NCI-H1694 treated with DMSO at 0.1 percent for 48 hours (cell line): ENCODE data around the gene ACOT2.
A peak's percentile ranks its signal among the peaks of the same experiment; 100 is the strongest.
"Not testable (repeated sequence)": the region's sequence is repeated elsewhere in the genome, so short reads cannot be mapped to it uniquely, and the experiment has no call there.

Experiments
- DNase-seq: peaks from one replicate; lab custom pipeline; 2025; lab: John Stamatoyannopoulos, UW

Gene ACOT2

DNA sequence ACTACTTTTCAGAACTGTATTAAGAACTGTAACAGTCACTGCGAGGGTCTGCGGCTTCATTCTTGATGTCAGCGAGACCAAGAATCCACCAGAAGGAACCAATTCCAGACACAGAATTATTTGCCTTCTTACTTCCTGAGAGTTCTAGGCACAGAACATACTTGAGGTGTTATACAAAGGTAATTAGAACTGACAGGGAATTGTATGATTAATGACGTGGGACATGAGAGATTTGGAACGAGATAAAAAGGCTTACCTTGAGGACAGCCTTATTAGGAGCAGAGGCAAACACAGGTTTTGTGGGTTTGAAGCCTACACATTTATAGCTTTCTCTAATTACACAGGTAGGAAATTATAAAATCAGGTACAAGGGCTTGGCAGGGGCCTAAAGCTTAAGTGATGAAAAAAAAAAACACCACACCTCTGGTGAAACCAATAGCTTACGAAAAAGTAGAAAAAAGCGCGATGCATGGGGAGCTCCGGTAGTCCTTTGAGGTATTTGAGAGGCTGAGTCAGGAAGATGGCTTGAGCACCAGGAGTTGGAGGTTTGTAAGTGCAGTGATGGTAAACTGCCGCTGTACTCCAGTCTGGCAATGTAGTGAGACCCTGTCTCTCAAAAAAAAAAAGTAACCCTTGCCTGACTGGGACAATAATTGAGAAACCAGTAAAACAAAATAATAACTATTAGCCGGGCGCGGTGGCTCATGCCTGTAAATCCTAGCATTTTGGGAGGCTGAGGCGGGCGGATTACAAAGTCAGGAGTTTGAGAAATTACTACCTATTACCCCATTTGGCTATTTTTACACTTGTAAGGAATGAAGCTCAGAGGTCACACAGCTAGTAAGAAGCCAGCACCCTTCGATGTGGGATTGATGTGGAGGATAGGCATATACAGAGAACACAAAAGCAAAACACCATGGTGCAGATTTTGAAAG is 795 bp upstream of the ACOT2 start:
- peak; percentile 32 for DNase-seq

DNA sequence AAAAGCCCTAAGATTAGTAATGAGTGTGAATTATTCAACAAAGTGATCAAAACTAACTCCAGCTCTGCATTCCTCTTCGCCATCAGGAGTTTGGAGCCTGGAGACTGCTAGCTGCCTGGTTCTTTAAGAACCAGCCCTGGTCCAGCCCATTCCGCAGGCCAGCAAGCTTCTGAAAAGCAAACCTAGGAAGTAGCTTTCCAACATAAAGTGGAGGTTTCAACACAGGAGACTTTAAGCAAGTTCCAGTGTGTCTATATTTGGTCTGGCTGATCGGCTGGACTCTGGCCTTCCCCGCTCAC is 178 bp upstream of the ACOT2 start:
- not testable (repeated sequence) for DNase-seq

DNA sequence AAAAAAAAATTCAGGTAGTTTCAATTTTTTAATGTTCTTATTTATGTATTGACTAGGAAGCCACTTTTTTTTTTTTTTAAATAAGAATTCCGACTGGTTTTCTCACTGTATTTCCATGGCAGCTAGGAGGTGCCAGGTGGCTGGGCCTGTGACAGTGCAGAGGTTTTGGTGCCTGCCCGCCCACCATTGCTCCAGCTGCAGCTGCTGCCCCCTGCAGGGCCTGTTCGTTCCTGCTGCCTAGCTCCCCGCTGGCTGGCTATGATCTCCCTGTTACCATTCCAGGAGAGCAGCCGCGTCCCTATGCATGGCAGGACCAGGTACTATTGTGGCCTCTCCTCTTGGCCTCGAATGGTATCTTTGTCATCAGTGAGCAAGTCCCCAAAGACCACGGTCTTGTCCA is 1.9 kb downstream of the ACOT2 start:
- peak; percentile 65 for DNase-seq

DNA sequence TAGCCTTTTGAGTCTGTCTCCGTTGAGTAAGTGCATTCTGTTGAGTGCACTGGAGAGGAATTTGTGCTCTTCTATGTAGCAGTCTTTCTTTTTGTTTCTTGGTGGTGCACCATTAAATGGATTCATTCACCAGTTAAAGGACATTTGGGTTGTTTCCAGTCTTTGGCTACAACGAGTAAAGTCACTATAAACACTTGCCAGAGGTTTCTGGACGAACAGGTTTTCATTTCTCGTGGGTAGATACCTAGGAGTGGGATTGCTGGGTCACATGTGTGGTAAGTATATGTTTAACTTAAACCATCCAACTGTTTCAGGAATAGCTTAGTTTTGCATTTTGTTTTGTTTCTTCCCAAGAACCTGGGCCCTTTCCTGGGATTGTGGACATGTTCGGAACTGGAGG is 4.0 kb downstream of the ACOT2 start:
- DNase-seq = not testable (repeated sequence)

DNA sequence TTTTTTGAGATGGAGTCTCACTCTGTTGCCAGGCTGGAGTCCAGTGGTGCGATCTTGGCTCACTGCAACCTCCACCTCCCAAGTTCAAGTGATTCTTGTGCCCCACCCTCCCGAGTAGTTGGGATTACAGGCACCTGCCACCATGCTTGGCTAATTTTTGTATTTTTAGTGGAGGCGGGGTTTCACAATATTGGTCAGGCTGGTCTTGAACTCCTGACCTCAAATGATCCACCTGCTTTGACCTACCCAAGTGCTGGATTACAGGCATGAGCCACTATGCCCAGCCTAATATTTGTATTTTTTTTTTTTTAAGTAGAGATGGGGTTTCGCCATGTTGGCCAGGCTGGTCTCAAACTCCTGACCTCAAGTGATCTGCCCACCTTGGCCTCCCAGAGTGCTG is 4.7 kb downstream of the ACOT2 start:
- DNase-seq = not testable (repeated sequence)

DNA sequence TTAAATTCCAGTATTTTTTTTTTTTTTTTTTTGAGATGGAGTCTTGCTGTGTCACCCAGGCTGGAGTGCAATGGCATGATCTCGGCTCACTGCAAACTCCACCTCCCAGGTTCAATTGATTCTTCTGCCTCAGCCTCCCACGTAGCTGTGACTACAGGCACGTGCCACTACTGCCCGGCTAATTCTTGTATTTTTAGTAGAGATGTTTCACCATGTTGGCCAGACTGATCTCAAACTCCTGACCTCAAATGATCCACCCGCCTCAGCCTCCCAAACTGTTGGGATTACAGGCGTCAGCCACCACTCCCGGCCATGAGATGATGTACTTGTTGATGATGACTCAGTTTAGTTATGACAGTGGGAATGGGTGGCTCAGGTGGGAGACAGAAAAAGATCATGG is 5.2 kb downstream of the ACOT2 start:
- not testable (repeated sequence) for DNase-seq

DNA sequence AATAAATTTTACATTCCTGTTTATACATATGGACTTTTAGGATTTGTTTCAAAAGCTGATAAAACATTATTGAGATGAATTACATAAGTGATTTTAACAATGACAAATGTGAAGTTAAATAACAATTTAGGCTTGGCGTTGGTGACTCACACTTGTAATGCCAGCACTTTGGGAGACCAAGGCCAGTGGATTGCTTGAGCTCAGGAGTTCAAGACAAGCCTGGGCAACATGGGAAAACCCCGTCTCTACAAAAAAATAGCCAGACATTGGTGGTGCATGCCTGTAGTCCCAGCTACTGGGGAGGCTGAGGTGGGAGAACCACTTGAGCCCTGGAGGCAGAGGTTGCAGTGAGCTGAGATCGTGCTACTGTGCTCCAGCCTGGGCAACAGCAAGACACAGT is 7.4 kb downstream of the ACOT2 start:
- no peak for DNase-seq

DNA sequence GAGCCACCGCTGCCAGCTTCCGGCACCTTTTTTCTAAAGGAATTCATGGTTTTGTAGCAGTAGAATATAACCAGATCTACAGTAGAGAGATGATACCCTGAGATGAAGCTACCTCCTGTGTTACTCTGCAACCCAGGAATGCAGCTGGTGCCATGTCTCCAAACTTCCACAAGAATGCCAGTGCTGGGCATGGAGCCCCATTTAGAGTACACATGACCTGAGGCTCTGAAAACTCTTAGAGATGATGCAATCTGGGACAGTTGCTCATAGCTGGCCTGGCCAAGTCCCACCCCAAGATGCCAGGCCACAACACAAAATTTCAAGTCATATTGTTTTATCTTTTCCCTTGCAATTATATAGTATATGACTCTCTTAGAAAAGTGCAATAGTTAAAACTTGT is 8.2 kb downstream of the ACOT2 start:
- not testable (repeated sequence) for DNase-seq

DNA sequence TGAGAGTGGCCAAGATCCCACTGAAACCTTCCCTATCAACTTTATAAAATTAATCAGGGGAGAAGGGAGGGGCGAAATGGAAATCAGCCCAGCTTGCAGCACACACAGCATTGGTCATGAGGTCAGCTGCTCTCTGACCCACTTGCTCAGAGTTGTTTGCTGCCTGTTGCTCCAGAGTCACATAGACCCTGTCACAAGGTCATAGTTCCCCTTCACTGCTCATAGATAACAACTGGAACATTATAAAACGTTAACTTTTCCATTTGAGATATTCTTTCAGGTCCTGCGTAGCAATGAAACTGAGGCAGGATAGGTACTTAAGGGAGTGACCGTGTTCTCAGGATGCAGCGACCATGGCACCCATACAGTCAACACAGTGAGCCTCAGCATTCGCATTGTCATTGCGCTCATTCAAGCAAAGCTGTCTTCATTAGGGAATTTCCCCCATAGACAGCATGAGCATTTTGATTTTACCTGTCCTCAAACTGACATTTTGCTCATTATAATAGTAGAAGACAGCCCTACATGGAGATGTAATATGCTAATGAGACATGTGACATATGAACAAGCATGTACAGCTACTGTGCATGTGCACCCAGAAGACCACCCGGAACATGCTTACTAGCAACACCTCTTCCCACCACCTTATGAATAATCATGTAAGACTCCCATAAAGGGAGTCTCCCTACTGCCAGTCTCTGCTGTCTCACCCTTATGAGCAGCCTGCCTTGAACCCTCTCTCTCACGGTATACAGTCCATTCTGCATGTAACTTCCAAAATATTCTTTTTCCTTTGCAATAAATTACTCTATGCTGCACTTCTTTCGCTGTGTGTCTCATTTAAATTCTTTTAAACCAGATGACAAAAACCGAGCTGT is 13.3 kb downstream of the ACOT2 start:
- not testable (repeated sequence) for DNase-seq

DNA sequence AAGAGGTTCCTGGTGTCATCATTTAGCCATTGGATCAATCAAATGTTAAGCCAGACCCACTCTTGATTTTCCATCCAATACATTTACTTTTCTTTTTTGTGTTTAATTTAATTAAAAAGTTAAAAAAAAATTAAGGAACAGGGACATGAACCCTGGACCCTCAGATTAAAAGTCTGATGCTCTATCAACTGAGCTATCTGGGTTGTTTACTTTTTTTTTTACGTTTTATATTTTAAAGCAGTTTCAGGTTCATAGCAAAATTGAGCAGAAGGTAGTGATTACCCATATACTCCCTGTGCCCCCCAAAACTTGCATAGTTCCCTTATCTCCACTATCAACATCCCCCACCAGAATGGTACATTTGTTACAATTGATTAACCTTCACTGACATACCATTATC is 19.7 kb downstream of the ACOT2 start:
- no peak for DNase-seq

DNA sequence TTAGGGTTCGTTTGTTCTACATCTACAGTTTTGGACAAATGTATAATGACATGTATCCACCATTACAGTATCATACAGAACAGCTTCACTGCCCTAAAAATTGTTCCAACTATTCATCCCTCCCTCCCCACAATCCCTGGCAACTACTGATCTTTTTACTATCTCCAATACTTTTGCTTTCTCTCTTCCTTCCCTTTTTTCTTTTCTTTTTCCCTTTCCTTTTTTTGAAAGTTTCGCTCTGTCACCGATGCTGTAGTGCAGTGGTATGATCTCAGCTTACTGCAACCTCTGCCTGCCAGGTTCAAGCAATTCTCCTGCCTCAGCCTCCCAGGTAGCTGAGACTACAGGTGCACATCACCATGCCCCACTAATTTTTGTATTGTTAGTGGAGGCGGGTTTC is 20.1 kb downstream of the ACOT2 start:
- DNase-seq = no peak

DNA sequence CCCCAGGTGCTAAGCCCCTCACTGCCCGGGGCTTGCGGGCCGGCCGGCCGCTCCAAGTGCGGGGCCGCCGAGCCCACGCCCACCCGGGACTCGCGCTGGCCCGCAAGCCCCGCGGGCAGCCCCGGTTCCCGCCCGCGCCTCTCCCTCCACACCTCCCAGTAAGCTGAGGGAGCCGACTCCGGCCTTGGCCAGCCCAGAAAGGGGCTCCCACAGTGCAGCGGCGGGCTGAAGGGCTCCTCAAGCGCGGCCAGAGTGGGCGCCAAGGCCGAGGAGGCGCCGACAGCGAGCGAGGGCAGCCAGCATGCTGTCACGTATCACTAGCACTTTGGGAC is 21.6 kb downstream of the ACOT2 start:
- not testable (repeated sequence) for DNase-seq

DNA sequence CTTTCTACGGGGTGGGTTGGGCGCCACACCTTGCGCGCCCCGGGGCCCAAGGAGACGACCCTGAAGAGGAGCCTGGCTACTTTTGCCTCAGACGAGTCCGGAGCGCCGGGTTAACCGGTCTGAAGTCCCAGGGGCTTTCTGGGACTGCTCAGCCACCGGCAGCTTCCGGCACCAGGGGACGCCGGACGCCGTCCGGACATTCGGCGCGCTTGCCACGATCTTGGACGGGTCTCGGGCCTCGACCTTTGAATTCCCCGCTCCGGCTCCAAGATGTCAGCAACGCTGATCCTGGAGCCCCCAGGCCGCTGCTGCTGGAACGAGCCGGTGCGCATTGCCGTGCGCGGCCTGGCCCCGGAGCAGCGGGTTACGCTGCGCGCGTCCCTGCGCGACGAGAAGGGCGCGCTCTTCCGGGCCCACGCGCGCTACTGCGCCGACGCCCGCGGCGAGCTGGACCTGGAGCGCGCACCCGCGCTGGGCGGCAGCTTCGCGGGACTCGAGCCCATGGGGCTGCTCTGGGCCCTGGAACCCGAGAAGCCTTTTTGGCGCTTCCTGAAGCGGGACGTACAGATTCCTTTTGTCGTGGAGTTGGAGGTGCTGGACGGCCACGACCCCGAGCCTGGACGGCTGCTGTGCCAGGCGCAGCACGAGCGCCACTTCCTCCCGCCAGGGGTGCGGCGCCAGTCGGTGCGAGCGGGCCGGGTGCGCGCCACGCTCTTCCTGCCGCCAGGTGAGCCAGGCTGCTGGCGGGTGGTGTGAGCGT is 22.9 kb downstream of the ACOT2 start, which contains the start of gene ACOT4:
Gene ACOT4 (plus strand): TSS at position 184 of the 760 bp plus-strand sequence. CDS start 87 bp downstream, at position 271.
- no peak for DNase-seq

DNA sequence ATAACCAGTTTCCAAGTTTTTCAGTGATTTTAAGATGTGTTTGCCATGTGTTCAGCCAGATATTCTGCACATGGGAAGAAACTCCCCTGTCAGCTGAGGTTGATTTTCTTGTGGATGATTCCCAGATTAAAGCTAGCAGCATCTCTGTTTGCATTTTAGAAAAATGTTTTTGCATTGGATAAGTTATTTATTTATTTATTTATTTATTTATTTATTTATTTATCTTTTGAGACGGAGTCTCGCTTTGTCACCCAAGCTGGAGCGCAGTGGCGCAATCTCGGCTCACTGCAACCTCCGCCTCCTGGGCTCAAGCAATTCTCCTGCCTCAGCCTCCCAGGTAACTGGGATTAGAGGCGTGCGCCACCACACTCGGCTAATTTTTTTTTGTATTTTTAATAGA is 25.5 kb downstream of the ACOT2 start:
- DNase-seq = no peak

DNA sequence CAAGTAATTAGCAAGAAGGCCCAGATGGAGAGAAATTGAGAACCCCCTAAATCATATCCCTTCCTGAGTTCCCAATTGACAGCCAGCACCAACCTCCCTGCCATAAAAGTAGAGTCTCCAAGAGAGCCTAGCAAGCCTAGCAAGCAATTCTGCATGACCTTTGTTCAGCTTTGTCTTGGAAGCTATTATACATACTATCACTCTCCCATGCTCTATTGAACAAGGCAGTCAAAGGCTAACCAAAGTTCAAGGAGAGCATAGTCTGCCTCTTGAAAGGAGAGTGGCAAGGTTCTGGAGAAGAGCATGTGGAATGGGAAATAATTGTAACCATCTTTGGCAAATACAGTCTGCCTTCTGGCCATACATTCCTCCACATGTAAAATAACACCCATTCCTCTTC is 30.5 kb downstream of the ACOT2 start:
- DNase-seq = no peak

DNA sequence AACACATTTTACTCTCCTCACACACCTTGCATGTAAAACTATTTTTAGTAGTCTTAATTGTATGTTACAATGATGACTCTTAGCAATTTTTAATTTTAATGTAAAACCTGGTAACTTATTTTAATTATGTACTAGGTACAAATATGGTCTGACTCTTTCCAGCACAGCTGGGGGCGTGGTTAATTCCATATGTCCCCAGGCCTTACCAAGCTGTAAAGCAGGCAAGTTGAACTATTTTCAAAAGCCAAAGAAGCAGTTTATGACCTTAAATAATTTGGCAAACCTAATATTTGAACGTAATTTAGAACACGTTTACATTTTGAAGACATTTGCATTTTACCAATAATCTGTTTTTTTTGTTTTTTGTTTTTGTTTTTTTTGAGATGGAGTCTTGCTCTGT is 34.0 kb downstream of the ACOT2 start:
- no peak for DNase-seq

DNA sequence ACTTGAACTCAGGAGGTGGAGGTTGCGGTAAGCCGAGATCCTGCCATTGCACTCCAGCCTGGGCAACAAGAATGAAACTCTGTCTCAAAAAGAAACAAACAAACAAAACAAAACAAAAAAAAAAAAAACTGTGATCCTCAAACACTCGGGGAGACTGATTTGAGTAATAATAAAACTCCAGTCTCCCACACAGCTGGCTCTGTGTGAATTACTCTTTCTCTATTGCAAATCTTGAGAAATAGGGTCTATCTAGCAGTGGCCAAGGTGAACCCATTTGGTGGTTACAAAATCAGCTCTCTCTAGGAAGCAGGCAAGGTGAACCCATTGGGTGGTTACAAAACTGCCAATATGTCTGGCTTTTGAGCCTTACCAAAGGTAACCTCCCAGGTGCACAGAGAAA is 37.3 kb downstream of the ACOT2 start:
- DNase-seq = no peak

DNA sequence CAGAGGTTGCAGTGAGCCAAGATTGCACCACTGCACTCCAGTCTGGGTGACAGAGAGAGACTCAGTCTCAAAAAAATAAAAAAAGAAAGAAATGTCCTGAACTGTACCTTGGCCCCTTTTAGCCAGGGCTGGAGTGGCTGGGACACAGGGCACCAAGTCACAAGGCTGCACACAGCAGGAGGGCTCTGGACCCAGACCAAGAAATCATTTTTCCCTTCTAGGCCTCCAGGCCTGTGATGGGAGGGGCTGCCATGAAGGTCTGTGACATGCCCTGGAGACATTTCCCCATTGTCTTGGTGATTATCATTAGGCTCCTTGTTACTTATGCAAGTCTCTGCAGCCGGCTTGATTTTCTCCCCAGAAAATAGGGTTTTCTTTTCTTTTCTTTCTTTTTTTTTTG is 38.2 kb downstream of the ACOT2 start:
- no peak for DNase-seq

DNA sequence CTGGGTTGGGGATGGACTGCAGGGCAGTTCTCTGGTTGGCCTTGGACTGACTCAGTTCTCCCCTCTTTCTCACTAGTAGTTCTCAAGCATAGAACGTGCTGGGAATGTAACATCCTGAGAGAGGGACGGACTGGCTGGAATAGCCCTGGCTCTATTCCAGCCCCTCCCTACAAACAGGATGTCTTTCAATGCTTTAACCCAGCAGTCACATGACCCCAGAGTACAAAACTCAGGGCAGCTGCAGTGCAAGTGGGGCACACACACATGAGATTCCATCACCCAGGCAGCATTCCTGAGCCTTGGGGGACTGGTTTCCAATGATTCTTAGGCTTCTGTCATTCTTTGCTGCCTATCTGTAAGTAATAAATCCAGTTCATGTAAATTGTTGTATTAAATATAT is 41.7 kb downstream of the ACOT2 start:
- DNase-seq = no peak

DNA sequence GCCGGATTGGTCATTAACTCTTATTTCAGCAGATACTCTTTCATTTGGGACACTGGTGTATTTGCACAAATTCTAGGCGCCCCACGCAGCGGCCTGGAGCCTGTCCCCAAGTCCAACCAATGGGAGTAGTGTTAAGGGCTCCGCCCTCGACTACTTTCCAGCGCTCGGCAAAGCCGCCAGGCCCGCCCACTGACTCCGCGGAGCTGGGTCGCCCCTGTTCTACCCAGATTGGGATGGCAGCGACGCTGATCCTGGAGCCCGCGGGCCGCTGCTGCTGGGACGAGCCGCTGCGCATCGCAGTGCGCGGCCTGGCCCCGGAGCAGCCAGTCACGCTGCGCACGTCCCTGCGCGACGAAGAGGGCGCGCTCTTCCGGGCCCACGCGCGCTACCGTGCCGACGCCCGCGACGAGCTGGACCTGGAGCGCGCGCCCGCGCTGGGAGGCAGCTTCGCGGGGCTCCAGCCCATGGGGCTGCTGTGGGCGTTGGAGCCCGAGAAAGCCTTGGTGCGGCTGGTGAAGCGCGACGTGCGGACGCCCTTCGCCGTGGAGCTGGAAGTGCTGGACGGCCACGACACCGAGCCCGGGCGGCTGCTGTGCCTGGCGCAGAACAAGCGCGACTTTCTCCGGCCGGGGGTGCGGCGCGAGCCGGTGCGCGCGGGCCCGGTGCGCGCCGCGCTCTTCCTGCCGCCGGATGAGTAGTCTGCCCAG is 43.5 kb downstream of the ACOT2 start, which contains the start of gene ACOT6:
Gene ACOT6 (plus strand): TSS at position 179 of the 707 bp plus-strand sequence. CDS start 55 bp downstream, at position 234.
- DNase-seq = peak; percentile 84

DNA sequence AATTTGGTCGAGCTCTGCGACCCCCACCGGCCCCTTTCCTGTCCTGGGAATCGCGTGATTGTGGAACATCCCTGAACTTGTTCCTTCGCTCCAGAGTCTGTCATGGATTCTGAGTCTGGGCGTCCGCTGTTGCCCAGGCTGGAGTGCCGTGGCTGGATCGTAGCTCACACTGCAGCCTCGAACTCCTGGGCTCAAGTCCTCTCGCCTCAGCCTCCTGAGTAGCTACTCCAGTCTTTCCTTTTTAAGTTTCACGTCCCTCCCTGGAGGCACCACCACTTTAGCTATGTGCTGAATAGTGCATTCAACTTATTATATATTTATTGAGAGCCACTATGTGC is 44.0 kb downstream of the ACOT2 start:
- peak; percentile 30 for DNase-seq
